Measurements from ENCODE around the gene PPP6R1.

PPP6R1 gene

DNA sequence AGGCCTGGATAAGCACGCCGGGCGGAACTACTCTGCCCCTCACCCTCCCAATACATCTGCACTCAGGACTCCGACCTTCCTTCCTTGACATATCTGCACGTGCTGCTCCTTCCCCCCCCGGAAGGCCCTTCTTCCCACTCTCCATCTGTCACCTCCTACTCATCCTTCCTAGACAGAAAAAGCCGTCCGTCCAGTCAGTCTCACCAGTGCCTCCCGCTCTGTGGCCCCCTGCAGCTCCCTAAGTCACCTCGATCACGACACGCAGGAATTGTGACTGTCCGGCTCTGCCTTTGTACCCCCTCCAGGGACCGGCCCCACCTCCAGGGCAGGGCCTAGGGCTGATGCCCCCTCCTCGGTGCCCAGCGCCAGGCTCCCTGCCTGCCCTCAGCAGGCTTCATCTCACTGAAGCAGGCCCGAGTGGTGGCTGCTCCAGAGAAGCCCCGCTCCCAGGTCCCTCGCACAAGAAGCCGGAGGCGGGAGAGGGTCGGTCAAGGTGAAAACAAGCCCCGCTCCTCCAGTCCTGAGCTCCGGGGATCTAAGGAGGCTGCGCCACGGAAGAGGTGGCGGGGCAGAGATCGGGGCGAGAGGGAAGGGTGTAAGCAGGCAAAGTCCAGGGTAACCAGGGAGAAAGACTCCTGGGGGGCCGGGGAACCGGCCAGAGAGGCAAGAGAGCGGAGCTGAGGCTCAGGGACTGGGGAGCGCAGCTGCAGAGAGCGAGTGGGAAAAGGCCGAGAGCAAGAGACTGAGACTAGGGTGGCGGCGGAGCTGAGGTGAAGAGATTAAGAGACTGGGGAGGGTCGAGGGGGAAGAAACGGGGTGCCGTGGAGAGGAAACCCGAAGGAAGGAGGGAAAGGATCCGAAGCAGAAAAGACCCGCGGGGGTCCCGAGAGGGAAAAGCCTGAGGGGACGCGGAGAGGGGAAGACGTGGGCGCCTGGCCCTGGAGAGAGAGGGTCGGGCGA, 1.1 kb downstream of the PPP6R1 start:
- DNase-seq, result no peak

DNA sequence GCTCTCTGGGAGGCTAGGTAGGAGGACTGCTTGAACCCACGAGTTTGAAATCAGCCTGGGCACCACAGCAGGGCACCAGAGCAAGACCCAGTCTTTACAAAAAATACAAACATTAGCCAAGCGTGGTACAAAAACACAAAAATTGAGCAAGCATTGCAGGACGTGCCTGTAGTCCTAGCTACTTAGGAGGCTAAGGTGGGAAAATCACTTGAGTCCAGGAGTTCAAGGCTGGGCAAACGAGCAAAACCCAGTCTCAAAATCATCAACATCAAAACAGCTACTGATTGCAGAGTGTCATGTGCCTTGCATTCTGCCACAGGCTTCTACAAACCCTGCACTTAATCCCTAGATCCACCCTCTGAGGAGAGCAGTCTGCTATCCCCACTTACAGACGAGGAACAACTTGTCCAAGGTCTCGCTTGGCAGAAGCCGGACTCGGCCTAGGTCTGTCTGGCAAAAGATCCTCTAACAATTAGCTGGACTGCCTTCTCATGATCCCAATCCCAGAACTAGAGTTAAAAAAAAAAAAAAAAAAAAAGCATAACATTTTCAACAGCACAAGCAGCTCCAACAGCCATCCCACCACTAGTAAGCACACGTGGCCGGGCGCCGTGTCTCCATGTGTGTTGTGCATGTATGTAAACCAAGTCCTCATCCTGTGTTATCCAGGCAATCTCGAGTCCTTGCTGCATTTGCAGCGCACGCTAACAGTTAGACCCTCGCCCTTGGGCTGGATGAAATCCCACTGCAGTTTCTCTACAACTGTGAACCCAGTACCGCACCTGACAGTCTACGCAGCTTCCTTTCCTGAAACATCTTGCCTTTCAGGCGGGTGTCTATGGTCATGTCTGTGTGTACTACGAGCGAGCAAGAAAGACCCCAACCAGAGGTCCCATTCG, 2.0 kb downstream of the PPP6R1 start:
- no peak for DNase-seq

DNA sequence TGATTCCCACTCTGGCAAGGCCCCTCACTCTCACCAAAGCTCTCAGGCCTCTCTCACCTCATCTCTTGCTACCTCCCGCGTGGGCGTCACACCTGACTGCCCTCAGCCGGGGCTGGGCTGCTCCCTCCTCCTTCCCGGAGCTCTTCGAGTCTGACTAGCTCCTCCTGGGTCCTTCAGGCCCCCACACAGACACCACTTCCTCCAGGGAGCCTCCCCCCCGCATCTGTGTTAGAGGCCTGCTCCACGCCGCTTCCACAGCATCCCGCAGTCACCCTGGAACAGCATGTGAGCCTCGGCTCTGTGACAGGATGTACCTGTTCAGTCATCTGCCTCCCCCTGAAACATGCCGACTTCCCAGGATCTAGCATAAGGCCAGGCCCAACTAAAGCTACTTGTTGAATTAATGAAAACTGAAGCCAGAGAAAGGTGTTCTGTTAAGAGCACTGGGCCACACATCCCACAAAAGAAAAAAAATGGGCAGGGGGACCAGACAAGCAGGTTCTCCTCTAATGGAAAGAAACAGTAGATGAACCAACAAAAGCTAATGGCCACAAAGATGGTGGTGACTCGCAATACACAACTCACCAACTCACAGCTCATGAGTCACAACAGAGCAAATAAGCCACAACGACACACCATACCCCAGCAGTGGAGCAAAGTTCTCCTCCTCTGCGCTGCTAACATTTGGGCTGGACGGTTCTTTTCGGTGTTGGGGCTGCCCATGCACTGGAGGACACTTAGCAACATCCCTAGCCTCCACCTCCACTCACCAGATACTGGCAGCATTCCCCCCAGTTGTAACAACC, 3.0 kb downstream of the PPP6R1 start:
- no peak for DNase-seq

DNA sequence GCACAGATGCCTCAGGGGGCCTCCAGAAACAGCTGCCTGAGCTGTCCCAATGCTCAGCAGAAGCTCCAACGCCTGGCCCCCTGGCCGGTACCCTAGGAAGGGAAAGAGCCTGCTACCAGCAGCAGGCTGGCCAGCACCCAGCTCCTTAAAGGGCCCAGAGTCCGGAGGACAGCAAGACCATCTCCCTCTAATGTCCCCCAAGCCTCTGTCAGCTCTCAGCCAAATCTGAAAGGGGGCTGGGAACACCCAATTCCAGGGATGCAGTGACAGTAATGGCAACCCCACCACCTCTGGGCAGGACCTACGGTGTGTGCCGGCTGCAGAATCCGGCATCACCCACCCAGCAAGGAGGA, 4.2 kb downstream of the PPP6R1 start:
- DNase-seq, result no peak

DNA sequence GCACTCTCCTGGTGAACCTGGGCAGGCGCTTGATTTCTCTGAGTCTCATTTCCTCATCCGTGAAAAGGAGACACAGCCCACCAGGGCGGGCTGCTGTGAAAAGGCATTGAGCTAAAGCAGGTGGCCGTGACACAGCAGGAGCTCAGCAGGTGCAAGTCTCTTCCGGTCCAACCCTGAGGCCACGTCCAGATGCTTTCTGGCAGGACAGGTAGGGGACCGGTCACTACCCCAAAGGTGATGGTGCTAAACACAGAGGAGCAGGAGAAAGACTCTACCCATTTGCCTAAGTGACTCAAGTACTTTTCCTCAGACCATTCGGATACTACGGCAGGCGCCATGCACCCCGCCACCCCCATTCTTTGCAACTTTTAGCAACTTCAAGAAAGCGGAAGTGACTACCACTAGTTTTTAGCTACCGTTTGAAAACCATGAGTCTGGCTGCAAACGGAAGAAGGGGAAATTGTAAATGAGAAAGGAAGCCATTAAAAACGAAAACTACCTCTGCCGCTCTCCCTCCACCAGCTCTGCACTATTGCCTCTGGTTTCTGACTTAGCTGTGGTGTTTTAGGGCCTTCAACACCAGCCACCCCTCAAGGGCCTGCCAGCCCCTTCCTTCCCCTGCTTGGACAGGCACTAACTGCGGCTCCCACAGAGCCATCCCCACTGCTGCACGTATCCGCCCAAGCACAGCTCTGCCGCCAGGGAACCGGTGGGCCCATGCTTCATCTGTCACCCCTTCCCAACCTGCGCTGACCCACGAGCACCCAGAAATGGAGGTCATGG, 4.8 kb downstream of the PPP6R1 start:
- no peak for DNase-seq

DNA sequence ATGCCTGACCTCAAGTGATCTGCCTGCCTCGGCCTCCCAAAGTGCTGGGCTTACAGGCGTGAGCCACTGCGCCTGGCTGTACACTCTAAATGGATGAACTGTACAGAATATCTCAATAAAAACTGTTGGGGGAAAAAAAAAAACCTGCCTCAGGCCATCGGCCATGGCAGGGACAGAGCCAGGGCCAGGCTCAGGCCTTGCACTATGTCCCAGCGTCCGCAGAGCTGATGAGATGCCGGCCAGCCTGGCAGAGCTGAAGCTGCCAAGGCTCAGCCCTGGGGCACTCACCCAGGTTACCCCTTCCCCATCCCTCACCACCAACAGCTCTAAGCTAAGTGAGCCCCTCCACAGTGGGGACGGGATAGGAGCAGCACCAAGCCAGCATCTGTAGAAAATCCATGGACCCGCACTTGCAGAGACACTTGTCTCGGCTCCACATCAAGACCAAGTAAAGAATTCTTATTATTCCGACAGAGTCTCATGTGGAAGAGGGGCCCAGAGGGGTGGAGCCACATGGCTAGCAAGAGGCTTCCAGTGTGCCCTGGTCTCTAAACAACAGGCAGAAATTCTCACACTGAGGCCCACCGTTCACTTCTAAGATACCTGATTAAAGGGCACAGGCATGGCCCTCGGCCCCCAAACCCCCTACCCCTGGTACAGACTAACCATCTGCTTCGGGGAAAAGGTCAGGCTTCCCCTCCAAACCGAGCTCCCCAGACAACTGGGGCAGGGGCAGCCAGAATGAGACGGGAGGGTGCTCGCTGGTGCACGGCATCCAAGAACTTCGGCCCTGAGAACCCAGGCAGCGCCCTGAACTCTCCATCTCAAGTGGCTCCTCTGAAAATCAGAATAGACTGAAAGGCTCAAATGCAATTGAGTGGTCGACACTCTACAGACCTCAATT, 5.8 kb downstream of the PPP6R1 start:
- DNase-seq, result no peak

DNA sequence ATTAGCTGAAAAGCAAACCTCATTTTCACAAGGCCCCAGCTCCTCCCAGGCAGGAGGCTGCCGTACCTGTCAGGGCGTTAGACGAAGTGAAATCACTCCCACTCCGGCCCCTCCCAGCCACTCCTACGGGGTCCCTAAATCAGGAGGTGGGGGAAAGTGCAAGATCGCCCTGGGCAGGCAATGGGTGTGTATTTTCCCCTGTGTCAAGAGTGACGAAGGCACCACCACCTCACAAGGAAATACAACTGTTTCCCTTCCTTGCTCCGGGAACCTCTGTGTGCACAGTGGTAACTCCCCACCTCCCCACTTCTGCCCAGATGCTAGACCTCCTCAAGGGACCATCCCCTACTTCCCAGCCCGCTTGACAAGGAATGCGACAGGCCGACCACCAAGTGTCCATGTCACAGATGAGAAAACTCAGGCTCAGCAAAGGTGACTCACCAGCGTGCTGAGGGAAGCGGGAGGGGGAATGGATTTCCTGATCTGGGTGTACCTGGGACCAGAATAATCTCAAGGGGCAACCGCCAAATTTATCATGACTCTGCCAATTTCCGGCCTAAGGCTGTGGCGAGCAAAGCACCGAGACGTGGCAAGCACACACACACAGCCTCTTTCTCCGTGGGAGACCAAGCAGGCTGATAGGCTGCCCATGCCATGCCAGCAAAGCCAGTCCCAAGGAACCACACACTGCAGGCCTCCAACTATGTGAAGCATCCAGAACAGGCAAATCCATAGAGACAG, 7.3 kb downstream of the PPP6R1 start:
- DNase-seq, result no peak

DNA sequence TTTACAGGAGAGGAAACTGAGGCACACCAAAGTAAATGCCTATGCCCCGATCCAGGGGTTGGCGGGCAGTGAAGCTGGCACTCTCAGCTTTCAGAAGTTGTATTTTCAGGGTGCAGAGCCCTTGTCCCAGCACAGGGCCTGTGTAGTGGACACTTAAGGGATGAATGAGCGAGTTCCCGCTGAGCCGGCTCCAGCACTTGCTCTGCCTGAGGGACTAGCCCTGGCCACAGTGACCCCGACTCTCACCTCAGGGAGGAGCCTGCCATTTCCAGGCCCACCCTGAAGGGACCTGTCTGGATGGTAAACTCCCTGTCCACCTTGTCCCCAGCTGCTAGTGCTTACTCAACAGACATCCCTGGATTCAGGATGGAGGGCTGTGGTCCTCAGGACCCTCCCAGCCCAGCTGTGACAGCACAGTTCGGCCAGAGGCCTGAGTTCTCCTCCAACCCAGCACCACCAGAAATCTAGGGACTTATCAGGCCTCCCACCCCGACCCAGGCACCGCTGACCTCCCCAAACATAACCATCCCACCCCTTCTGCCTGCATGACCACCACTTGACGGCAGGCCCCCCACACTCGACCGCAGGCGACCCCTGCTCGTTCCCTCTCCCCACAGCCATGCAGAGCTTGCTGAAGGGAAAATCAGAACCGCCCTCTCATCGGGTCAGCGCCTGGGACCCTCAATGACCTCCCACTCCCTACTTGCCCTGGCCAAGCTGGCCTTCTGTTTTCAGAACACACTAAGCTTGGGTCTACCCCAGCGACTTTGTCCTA, 8.4 kb downstream of the PPP6R1 start:
- DNase-seq, result no peak

DNA sequence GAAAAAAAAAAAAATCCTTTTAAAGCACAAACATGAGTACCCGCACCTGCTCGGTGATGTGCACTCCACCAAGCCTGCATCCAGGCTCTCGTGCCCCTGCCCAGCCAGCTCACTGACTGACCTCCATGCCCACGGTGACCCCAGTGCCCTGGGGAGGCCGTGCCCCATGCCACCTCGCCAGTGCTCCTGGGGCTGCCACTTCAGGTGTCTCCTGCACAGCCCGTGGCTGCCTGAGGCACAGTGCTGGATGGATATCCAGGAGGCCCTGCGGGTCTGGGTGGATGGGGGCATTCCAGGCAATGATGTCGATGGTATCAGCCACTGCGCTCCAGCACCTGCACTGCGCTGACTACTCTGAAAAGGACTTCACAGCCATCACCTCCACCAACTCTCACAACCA, 9.0 kb downstream of the PPP6R1 start:
- DNase-seq, result no peak

DNA sequence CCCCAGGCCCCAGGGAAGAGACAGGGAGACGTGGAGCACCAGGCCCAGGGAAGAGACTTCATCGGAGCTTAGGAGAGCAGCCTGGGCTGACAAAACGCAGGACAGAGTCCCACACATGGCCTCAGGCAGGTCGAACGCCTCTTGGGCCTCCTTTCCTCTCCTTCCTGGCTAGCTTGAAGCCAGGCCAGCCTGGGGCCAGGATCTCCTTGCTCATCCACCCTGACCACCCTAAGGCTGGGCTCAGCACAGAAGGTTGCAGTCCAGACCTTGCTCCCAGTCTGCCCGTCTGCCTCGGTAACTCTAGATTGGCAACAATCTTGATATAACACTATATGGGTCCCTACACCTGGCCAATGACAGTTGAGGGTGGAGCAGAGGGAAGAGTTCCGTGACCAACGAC, 10.1 kb downstream of the PPP6R1 start:
- no peak for DNase-seq

DNA sequence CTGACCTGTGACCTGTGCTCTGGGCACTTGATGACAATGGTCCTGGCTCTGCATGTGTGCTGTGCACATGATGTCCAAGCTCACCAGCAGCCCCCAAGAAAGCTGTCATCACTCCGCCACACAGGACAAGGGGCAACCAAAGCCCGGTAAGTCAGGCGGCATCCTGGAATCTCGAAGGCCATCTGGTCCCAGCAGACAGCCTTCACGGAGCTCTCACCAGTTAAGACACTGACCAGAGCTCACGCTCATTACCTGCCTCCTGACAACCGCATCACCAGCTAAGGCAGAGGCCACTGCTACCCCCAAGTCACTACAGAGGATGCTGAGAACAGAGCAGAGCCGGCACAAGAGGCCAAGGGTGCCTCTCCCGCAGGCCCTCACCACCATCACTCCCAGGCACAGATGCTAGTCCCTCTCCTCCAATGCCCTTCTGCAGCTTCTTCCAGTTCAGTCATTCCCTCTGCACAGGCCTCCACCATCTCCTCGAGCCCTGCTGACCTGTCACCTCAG, 10.6 kb downstream of the PPP6R1 start:
- DNase-seq, result no peak

DNA sequence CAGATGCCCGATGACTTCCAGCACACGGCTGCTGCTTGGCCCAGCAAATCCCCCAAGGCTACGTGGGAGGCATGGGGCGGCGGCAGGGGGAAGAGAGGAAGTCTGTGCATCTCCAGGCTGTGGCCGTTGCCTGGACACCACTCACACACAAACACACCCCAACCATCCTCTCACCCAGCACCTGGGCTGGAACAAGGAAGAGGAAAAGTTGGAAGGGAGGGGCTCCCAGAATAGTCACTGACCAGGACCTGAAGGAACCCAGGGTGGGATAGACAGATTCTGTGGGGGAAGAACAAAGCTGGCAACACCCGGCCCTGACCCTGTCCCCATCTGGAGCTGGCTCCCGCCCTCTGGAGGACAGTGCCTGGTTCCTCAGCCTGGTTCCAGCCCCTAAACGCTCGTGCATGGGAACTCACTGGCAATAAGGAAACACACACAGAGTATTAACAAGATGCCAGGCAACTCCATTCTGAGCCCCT, 11.2 kb downstream of the PPP6R1 start:
- DNase-seq, result no peak

DNA sequence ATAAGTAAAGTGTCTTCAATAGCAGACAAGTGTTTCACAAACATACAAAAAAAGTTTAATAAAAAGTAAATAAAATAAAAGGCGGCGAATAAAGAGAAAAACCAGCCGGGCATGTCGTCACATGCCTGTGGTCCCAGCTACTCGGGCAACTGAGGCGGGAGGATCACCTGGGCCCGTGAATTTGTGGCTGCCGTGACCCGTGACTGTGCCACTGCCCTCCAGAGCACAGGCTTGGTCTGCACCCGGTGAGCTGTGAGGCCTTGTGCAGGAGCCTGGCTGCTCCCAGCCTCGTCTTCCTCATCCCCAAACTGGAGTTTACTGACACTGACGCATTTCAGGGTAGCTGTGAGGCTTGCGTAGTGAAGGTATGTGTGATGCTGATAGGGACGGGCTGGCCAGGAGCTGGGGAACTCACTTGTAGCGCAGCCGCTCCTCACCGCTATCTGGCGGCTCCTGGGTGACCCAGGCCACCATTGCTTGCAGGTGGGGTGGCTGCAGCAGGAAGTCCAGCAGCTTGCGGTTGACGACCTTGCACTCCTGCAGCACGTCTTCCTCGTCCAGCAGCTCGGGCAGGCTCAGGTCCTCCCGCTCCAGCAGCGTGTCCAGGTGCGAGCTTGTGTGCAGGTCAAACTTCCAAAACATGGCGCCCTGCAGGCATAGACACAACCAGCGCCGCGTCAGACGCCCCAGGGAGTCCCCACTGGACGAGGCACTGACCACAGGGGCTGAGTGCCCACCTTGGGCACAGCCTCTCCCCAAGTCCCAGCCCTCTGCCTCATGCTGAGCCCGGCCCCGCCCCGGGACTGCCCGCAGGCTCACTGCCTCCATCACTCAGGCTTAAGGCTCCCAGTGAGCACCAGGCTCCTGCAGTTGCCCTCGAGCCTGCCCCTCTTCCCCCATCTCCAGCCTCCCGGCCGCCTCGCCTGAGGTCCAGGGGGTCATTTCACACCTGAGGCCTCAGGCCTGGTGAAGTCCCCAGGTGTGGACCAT, 12.1 kb downstream of the PPP6R1 start:
- DNase-seq, result no peak

DNA sequence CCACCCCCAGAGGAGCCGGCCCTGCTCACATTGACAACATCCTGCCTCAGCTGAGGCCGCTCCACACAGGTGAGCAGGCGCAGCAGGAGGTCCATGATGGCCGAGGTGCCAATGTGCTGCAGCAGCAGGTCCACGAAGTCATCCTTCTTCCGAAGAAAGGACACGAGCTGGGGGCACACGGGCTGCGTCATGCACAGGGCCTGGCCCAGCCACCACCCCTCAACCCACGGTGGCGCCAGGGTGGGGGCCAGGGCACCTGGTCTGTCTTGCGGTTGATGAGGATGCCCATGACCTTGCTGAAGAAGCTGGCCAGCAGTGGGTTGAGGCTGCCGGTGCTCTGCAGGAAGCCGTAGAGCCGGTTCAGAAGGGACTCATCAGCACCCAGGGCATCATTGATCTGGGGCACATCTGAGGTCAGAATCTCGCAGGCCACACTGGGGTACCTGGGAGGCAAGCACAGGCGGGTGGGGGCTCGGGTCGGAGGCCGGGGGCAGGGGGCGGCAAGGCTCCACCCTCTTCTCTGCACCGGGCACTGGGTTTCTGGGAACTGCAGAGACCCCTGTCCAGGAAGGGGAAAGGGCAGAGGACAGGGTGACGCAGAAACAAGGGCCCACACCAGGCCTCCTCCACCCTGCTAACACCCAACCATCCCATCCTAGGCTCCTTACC, 13.4 kb downstream of the PPP6R1 start:
- DNase-seq, result no peak

DNA sequence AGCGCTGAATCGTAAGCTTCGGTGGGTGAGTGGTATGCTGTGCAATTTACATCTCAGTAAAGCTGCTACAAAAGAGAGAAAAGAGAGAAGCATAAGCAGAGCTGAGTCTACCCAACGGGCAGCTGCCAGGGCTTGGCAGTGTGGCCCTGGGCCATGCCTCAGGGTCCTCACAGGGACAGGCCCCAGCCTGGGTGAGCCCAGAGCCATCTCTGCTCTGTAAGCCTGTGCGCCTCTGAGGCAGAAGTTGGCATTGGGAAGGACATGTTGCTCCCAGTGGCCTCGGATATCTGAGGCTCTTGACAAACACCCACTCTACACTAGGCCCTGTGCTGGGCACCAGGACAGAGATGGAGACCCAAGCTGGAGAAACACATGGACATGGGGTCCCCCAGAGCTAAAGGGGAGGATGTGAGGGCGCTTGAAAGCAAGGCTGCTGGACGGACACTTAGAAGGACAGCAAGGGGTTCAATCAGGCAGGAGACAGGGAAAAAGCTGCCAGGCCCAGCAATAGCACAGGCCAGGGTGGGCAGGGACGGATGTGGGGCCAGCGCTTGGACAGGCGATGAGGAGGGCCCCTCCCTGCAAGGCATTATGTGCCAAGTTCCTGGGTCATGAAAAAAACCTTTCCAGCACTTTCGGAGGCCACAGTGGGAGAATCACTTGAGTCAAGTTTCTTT, 14.7 kb downstream of the PPP6R1 start:
- DNase-seq, result no peak

DNA sequence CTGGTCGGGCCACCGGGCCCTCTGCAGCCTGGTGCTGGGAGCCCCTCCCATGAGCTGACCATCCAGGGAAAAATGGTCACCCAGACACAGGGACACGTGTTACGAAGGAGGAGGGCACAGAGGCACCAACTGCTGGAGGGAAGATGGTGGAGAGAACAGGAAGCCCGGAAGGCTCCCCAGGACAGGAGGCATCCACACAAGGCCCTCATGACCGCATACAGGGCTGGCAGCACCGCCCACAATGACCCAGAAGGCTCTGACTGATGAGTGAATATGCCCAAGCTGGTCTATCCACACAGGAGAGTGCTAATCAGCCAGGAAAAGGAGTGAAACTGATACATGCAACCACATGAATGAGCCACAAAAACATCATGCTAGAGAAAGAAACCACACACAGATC, 16.3 kb downstream of the PPP6R1 start:
- no peak for DNase-seq

Measured in NCI-H1436 treated with DMSO at 0.1 percent for 48 hours (cell line).